Epithelial cell of prostate (primary cell): ENCODE results near the gene NKAIN2.
"Not testable (repeated sequence)": the region's sequence is repeated elsewhere in the genome, so short reads cannot be mapped to it uniquely, and the experiment has no call there.

ENCODE experiments used
- DNase-seq: peaks from one replicate; pipeline ENCODE4 v3.0.0-alpha.2; 2011; ENCODE audit warnings: low read depth, low spot score
- H3K27ac ChIP-seq: fragments of 450-650 bp; 2 replicates; pipeline ENCODE4 v1.5.1; 2017; ENCODE audit warnings: mild to moderate bottlenecking

NKAIN2 gene

DNA sequence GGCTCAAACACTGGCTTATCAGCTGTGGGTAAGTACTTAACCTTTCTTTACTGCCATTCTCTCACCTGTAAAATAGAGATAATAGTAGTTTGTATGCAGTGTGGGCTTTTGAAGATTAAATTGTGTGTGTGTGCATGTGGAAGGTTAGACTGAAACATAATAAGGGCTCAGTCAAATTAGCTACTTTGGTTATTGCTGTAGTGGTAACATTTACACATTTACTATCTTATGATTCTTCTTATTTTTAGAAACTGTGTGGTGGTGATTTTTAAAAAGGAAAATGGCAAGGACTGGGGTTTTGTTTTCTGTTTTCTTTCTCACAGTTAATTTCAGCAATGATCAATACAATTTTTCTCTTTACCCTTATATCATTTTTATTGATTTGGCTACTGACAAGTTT lies 206.9 kb downstream of the NKAIN2 start:
- DNase-seq = no peak
- H3K27ac ChIP-seq = no peak overlapping the region

DNA sequence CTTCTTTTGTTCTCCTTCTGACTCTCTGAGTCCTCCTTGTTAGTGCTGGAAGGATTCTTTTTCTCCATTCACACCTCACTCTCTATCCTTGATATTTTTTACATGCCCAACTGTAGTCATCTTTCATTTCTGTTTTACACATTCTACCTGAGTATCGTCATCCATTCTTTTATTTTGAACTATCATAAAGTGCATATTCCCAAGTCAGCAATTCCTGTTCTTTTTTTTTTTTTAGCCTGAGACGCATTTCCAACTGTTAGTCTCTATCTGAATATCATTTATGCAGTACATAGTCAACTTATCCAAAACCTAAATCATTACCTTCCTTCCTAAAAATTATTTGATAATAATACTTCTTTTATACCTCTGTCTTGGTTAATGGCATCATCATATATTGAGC lies 207.5 kb downstream of the NKAIN2 start:
- no peak overlapping the region for H3K27ac ChIP-seq
- no peak for DNase-seq

DNA sequence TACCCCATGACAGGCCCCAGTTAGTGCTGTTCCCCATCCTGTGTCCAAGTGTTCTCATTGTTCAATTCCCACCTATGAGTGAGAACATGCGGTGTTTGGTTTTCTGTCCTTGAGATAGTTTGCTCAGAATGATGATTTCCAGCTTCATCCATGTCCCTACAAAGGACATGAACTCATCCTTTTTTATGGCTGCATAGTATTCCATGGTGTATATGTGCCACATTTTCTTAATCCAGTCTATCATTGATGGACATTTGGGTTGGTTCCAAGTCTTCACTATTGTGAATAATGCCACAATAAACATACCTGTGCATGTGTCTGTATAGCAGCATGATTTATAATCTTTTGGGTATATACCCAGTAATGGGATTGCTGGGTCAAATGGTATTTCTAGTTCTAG lies 218.4 kb downstream of the NKAIN2 start:
- not testable (repeated sequence) for DNase-seq, H3K27ac ChIP-seq

DNA sequence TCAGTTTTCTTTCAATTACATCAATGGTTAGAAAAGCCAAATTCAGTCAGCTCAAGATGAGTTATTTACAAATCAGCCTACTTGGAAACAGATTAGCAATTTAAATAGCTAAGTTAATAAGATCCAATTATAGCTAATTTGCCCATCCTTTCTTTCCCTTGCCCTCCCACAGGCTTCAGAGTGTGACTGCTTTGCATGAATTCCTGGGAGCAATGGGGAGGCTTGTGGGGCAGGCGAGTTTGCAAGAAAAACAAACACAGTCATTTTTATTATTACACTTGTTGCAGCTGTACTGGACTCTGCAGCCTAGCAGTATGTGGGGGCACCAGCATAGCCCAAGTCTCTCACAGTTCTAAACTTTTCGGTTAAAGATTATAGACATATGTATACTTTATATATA lies 219.0 kb downstream of the NKAIN2 start:
- H3K27ac ChIP-seq = no peak overlapping the region
- DNase-seq = no peak

- H3K27ac ChIP-seq = no peak overlapping the region
- no peak for DNase-seq
Measured at GRCh38 chr6:124026694-124027093, 223.0 kb downstream of the NKAIN2 start.

DNA sequence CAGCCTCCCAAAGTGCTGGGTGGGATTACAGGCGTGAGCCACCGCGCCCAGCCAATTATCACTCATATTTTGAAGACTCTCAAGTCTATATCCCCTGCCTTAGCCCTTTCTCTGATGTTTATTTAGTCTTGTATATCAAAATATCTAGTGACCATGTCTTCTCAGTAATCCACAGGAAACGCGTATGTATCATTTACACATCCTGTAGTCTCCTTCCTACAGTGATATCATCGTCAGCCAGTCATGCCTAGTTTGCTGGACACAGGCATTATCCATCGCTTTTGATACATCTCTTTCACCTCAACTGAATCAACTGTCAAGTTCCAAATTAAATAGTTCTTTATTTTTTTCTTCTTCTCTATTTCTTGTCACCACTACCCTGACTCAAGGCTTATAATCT lies 223.7 kb downstream of the NKAIN2 start:
- DNase-seq = no peak
- H3K27ac ChIP-seq = no peak overlapping the region

DNA sequence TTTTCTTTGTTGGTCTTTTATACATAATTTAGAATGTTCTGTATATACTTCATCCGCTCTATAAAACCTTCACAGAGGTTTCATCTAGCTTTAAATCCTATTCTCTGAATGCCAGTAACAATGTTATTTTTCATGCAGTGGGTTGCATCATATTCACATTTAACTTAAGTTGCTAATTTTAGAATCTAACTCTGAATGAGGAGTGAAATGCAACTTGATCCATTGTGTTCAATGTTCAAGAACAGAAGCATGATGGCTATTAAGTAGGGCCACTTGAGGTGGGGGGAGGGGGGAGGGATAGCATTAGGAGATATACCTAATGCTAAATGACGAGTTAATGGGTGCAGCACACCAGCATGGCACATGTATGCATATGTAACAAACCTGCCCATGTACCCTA lies 224.5 kb downstream of the NKAIN2 start:
- no peak for DNase-seq
- no peak overlapping the region for H3K27ac ChIP-seq

- DNase-seq = no peak
- H3K27ac ChIP-seq = no peak overlapping the region
Measured at GRCh38 chr6:124029567-124029966, 225.9 kb downstream of the NKAIN2 start.

DNA sequence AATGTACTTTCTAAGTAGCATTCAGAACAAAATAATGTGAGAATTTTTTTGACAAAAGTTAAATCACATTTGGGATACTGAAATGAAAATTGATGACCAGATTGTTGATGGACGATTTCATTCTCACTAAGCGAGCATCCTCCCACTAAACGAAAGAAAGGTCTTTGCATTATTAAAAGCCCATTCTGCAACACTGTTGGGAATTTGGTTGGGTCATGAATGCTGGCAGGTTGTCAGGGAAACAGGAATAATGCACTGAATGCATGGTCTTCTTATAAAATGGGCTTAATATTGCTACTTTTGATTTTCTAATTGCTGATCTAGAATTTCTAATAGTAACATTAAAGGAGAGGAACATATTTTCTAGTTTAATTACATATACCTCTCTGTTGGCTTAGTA lies 229.8 kb downstream of the NKAIN2 start:
- DNase-seq = no peak
- H3K27ac ChIP-seq = no peak overlapping the region

DNA sequence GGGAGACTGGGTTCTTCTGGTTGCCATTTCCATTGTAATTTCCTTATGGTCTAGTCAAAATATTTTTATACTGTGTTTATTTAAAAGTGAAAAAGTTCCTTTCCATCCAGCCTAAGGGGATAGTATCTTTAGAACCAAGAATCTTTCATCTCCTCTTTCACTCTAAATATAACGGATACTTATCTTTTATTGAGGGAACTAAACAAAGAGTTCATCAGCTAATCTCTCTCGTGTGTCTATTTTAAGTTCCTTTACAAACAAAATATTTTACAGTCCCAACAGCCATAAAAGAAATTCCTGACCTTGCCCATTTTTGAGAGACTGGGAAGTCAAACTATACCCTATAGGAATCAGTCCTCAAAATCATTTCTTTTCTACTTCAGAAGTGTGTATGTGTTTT lies 232.7 kb downstream of the NKAIN2 start:
- DNase-seq = no peak
- no peak overlapping the region for H3K27ac ChIP-seq

DNA sequence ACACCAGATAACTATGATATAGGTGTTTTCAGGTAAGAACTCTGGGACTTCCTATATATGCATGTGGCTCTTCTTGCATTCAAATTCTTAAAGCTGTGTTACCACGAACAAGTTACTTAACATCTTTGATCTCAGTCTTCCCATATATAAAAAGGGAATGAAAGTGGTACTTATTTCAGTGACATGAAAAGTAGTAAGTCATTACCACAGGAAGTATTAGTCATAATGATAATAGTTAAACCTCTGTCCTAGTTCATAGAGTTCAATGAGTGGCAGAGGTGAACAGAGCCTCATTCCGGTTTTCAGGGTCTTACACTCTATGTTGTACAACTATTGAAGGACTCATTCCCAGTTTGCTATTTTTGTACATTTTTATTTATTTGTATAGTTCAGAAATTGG lies 237.0 kb downstream of the NKAIN2 start:
- no peak for DNase-seq
- H3K27ac ChIP-seq = no peak overlapping the region

DNA sequence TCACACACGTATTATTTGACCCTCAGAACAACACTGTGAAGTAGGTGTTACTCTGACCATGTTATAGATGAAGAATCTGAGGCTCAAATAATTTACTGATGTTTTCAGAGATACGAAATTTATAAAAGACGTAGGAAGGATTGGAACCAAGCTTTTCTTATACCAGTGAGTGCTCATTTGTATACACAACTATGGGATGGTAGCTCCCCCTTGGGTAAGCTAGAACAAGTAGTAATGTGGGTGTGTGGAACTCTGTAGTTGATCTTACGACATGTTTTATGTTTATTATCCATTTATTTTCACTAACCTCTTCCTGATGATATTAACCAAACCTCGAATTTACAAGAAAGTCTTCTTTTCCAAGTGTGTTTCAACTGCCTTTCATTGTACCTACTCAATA lies 248.5 kb downstream of the NKAIN2 start:
- H3K27ac ChIP-seq = no peak overlapping the region
- DNase-seq = no peak

DNA sequence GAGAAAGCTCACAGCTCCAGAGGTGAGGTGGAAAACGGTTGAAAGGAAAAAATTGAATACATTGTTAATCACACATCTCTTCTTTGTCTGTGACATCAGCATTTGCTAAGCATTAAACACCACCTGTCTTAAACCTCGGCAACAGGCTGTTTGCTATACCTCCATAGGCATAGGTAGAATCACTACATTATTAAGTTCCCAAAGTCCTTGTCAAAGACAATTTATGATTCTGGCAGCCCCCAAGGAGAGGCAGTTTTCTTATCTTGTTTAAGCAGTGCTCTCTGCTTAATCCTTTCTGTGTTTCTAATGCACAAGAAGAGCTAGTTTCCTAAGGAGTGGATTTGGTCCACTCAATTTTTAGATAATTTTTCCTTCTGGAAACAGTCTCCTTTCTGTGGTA lies 249.7 kb downstream of the NKAIN2 start:
- H3K27ac ChIP-seq = no peak overlapping the region
- no peak for DNase-seq

- no peak overlapping the region for H3K27ac ChIP-seq
- no peak for DNase-seq
Measured at GRCh38 chr6:124054034-124054433, 250.4 kb downstream of the NKAIN2 start.

DNA sequence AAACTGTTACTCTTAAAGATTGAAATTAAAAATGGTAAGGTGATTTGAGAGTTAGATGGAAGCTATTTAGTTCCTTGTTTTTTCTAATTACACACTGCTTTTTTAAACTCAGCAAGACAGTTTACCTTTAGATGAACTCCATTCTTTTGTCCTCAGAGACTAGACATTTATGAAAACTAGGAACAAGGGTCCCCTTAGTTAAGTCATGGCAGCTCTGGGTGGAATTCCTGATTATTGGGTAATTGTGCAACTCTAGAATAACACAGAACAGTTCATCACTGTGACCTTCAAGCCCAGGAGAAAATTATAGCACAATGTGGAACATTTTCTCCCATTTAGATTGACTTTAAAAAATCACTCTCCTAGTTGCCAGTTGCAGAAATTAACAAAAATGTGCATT lies 251.7 kb downstream of the NKAIN2 start:
- no peak for DNase-seq
- H3K27ac ChIP-seq = no peak overlapping the region

GRCh38 chr6:124055963-124056362 lies 252.3 kb downstream of the NKAIN2 start:
- DNase-seq = no peak

GRCh38 chr6:124056407-124057334 lies 253.0 kb downstream of the NKAIN2 start:
- no peak overlapping the region for H3K27ac ChIP-seq
- DNase-seq = no peak

More at GRCh38 chr6:124055963-124056362, 252.3 kb downstream of the NKAIN2 start:
- no peak overlapping the region for H3K27ac ChIP-seq

- H3K27ac ChIP-seq = no peak overlapping the region
- no peak for DNase-seq
Measured at GRCh38 chr6:124057461-124057860, 253.8 kb downstream of the NKAIN2 start.

- DNase-seq = no peak
- H3K27ac ChIP-seq = no peak overlapping the region
Measured at GRCh38 chr6:124064317-124065113, 260.9 kb downstream of the NKAIN2 start.

DNA sequence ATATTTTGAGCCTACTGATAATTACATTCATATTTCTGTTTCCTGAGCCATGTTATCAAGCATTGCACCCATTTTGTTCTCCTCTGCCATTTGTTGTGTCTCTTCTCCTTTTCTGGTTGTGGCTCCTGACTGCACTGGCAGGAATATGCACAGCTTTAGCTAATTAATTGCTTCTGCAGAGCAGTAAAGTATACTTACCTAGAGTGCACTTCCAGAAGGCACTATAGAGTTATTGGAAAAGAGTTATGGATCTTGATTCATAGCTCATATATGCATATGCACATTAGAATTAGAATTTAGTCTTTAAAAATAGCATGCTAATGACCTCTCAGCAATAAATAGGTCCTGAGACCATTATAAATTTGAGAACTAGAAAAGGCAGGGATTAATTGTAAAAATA lies 262.6 kb downstream of the NKAIN2 start:
- no peak for DNase-seq

DNA sequence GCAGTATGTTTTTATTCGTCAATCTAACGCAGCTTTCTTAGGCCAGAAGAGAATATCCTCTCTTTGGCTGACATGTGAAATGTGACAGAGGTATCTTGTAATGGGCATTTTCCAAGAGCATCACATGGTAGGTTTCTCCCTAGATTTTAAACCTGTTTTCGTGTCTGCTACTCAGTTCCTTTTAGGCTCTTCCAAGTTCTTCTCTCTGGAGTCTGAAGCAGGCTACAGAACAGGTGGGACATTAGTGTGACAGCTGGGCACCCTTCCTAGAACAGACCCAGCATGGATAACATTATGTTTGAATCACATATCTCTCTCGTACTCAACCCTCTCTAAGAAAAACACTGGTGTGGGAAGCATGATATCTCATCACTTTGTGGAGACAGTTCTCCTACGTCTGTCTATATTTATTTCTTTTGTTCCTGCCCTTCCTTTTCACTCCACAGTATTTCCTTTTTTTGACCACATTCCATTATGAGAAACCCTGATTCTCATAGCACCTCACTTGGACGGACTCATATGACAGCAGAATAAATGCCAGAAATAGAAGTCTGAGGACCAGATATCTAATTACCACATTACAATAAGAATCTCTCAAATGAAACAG lies 263.4 kb downstream of the NKAIN2 start:
- no peak overlapping the region for H3K27ac ChIP-seq
- DNase-seq = no peak

More for the DNA sequence above, 262.6 kb downstream of the NKAIN2 start:
- no peak overlapping the region for H3K27ac ChIP-seq
